EH (cell line): ENCODE data around the gene SLC41A3.

Source experiments
- DNase-seq: peaks from one replicate; pipeline ENCODE4 v3.0.0-alpha.2; 2015; ENCODE audit warnings: low read depth

Gene SLC41A3

DNA sequence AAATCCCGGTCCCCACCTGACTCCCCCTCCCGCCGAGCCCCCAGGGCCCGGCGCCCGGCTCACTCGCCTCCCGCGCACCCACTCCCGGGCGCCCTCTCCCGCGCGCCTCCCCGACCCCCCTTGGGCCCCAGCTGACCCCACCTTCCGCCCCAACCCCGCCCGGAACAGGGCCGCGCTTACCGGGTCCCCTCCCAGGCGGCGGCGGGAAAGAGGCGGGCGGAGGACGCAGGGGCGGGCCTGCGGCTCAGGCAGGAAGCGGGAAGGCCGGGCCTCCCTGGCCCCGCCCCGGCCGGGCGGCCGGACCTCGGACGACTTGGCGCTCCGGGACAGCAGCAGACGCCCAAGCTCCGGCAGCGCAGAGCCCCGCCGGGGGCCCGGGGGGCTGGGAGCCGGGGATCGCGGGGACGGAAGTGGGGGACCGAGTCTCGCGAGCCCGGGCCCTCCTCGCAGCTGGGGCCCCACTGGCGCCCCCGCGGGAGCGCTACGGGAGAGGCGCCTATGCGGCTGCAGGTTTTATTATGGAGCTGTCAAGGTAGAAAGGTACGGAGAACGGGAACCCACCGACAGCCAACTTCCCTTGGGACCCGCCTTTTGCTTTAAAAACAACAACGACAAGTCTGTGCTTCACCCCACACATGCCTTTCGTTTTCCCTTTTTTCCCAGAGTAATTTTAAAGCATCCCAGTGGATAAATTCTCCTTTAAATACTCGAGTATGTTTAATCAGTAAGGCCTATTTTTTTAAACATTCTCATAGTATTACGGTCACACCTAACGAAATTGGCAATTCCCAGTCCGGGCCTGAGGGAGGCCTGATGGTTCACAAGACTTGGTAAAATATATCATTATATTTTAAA, at the start of gene SLC41A3:
TSS of gene SLC41A3 (minus strand) at position 212 of the 855 bp plus-strand sequence. CDS start 15,905 bp downstream, outside the sequence.
- peak; percentile 83 for DNase-seq

DNA sequence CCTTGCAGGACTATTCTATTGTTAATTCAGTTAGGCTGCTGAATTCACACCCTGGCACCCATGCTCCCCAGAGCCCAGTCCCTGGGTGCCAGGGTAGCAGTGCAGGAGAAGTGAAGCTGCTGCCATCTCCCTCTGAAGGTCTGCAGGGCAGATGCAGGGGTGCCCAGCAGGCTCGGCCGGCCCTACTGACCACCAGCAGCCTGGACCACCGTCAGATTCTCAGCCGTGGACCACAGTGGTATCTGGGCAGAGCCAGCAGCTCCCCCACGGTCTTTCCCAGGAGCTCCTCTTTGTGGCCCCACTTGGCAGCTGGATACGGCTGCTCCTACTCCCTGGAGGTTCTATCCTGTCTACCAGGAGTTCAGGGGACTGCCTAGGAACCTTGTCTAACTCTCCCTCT, 49.7 kb upstream of the SLC41A3 start:
- no peak for DNase-seq

DNA sequence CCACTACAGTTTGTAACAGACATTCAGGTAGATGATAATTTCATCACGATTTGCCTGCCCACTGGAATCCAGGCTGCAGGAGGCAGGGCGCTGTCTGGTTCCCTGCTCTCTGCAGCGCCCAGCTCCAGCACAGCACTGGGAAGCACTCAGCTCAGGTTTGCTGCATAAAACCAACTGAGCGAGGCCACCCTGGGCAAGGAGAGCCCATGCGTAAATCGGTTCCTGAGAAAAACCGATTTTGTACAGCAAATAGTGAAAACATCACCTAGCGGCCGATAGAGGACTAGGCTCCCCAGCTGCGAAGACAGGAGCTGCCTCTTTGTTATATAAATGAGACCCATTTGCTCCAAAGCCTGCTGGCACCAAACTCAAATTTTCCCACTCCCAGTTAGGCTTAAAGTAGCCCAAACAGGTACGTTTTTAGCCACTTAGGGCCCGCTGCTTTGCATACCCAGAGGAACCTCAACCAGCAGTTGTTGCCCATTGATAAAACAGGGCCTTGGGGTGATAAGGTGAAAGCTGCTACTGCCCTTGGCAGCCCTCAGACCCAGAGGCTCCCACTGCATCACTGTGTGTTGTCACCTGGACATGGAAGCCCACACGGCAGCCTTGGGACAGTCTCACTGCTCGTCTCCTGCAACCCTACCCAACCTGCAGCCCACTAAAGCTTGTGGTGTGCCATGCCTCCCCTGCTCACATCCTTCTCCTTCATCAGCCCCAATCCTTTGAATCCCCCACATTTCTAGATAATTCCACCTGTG, 49.0 kb upstream of the SLC41A3 start:
- DNase-seq: peak; percentile 10

DNA sequence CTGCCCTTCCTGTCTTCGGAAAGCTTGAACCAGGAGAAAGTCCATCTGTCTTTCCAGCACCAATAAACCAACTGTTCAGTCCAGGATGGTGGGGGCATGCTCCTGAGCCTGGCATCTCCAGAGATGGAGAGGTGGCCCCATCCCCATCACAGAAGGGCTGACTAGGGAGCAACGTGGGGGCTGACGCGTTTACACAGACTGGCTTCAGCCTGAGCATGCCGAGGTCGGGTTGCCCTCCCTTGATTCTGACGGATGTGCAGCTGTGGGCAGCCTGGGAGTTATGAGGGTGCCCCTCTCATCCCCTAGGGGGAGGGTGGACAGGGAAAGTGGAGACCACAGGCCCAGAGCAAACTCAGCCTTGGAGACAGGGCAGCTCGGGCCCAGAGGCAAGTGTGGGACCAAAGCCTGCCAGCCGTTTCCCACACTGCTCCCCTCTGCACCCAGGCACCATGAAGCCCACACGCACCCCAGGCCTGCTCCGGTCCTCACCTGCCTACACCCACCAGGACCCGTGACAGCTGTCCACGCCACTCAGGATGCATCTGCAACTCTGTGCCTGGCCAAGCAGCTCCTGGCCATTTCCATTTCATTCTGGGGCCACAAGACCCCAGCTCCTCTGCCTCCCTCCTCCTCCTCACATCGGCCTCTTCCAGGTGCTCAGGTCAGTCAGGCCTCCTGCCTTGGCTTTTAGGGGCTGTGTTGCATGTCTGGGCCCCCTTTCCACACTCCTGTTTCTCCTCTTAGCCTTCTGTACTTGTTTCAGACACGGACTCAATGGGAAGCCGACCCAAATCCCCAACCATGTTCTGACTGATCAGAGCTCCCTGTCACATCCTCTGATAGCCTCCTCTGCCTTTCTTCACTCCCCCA, 48.2 kb upstream of the SLC41A3 start:
- DNase-seq: no peak

DNA sequence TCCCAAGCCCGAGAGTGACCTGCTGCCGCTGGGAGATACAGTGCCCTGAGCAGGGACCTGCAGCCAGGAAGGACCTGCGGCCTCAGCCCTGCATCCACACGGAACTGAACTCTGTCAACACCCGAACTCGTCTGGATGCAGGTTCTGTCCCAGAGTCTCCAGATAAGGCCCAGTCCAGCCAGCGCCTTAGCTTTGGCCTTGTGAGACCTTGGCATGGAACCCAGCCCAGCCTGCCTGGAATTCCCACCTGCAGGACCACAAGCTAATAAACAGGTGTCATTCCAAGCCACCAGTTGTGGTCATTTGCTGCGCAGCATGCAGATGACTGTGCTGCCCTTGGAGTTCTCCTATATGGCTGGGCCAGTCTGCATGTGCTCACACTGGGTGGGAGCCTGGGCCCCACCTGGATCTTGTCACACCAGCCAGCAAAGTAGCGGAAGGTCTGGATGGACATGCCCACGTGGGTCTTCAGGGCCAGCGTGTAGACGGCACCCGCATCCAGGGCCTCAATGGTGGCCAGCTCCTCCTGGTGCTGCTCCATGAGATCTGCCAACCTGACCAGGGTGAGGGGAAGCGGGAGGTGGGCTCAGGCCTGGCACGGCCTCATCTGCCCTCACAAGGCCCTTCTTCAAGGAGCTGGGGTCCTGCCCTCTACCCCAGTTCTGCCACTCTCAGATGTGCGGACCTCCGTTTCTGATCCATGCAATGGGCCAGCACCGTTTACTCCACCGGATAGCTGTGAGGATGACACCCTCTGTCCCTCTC, 47.2 kb upstream of the SLC41A3 start:
- DNase-seq: no peak

DNA sequence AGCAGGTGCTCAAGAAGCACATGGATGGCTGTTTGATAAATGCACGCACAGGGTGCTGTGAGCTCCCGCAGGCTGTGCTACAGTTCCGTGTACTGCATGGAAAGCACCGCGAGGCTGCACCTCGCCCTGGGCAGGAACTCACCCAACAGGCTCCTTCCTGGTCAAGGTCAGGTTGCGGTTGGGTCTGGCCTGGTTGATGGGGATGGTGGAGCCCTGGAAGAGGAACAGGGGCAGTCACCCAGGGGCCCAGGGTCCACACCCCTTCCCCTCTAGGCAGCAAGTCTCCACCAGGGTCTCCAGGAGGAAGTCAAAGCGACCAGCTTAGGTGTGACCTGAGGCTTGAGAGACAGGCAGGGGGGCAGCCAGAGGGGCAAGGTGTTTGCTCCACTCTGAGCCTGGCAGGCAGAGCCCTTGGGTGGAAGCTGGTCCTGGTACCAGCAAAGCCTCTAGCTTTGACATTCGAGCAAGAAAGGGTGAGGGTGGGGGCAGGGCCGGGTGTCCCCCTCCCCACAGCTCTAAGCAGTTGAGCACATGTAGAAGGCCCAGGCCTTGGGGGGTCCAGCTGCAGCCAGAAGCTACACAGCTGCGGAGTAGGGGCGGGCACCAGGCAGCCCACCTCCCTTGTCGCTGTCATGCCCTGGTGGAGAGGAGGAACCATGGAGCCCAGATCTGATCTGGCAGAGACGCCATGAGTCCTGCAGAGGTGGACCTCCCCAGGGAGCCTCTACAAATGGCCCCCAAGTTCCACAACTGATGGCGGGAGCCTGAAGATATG, 46.3 kb upstream of the SLC41A3 start:
- DNase-seq: no peak

DNA sequence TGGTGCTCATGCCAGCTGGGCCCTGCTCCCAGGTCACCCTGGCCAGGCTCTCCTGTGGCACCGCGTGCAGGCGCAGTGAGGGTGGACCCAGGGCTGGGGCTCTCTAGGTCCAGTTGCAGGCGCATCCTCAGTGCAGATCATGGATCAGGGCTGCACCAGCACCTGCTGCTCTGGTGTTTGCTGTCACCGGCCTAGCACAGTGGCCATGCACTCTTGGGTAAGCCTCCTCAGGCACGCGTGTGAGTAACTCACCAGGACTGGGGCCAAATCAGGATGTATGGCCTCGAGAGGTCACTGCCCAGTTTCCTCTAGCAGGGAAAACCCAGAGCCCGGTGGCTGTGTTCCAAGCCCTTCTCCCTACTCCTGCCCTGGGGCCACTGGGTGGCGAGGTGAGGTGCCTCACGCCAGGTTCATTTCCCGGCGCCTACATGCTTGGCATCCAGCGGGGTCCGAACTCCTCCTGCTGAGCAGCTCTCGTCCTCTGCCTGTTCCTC, 45.5 kb upstream of the SLC41A3 start:
- DNase-seq: peak; percentile 33

DNA sequence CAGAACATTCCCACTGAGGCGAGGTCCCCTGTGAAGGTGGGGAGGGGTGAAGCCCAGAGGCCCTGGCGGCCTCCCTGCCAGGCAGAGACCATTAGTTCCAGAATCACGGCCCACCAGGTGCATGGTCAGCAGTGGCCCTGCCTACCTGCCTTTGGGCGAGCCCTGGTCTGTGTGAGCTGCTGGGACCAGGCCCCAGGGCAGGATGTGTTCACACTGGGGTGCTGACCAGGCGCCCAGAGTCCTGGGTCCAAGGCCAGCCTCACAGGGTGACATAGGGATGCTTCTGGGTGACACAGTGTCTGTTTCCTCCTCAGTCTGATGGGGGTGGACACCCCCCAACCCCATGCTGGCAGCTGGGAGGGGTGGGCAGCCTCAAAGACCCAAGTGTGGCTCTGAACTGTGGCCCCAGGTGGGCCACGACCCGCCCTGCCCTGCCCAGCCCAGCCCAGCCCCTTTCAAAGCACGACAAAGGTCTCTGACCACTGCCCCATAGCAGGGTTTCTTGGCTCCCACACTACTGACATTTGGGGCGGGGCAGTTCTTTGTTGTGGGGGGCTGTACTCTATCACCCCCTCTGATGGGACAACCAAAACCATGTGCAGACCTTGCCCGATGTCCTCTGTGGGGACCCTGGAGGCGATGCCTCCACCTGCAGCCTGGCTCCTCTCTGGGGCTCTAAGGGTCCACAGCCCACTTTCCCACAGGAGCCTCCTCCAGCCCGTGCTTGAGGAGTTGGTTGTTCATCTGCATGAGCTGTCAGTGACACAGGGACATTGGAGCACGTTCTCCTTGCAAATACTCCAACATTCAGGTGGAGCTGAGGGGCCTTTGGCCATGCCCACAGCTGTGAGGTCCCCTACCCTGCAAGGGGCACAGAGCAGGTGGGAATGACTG, 44.8 kb upstream of the SLC41A3 start:
- no peak for DNase-seq

DNA sequence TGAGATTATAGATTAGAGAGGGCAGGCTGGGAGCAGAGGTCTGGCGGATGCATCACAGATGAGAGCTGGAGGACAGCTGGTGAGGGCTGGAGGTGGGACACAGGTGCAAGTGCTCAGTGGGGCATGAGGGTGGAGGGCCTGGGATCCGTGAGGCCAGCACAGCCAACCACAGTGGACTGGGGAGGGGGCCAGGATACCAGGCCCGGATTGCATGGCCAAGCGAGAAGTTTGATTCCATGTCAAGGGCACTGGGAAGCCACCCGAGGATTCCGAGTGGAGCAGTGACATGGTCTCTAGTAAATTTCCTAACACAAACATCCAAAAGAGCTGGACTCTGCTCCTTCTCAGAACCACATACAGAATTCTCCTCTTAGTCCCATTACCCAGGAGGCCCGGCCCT, 44.0 kb upstream of the SLC41A3 start:
- DNase-seq: no peak

DNA sequence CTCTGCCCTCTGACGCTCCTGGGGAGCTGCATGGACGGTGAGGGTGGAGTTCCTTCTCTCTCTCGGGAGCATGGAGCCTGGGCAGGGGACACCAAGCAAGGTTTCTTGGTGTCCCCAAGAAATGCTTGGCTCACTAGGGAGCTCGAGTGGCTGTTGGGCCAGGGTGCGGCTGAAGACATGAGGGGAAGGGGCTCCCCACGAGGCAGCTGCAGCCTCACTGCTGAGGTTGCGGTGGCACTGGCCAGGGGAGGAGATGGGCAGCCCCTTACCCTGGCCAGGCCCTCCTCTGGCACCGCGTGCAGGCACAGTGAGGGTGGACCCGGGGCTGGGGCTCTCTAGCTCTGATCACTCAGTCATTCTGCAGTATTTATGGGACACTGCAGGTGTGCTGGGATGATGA, 43.5 kb upstream of the SLC41A3 start:
- no peak for DNase-seq

DNA sequence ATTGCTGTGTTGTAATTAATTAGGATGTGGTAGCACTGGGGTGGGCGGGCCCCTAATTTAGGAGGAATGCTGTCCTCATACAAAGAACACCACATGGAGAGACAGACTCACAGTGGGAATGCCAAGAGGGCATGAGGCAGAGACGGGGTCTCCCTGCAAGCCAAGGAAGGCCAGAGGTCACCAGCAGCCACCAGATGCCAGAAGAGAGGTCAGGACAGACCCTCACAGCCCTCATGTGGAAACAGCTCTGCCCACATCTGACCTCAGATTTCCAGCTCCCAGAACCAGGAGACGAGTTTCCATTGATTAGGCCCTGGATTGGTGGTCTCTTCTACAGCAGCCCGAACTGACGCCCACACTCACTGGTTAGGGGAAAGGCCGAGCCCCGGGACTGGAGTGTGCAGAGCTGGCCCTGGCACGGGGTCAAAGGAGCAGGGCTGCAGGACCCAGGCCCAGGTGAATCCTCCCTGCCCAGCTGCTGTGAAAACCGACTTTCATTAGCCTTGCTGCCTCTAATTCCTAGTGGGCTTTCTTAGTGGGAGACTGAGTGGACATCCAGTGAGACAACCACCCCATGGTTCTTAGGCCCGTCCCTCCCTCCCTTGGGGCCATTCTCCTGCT, 43.0 kb upstream of the SLC41A3 start:
- DNase-seq: no peak

DNA sequence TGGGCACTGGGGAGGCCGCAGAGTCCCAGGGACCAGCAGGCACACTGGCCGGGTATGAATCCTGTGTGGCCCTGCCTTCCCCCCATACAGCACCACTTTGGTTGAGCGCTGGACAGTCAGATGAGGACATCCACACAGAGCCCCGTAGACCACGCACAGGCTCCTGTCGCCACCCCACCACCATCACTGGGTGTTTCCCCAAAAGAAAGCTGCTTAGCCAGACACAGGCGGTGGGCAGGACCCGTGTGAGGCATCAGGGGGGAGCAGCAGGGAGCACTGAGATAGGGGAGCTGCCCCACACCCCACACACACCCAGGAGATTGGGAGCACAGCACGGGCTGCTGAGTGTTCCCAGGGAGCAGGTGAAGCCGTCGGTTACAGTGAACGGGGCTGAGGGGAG, 42.4 kb upstream of the SLC41A3 start:
- no peak for DNase-seq

DNA sequence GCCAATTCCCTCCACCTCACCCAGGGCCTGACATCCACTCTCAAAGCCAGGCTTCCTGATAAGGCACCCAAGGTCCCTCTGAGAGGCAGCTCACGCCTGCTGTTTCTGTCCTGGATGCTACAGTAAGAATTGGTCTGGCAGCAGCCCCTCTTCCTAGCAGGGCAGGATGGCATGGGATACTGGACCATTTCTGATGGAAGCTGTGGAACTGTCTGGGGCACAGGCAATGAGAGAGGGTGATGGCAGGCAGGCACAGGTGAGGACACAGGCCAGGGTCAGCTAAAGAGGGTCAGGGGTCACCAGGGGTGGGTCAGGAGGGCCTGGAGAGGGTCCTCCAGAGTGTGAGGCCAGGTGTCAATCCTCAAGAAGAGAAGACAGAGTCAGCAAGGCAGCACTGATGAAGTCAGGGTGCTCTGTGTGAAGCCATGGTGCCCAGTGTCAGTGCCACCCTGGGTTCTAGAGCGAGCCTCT, 41.9 kb upstream of the SLC41A3 start:
- DNase-seq: no peak

DNA sequence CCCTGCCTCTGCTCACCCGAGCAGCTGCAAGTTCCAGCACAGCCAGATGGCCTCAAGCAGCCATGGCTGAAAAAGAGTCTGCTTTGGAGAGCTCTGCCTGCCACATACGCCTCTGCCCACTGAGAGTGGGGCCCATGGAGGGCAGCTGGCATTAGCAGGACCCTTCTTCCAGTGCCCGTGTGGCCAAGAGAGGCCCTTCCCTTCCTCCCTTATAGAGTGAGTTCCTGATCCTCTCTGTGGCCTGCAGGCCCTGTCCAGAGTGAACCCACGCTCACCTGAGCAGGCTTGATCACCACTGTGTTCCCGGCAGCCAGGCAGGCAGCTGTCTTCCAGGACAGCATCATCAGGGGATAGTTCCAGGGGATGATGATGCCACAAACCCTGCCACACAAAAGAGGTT, 41.4 kb upstream of the SLC41A3 start:
- no peak for DNase-seq

DNA sequence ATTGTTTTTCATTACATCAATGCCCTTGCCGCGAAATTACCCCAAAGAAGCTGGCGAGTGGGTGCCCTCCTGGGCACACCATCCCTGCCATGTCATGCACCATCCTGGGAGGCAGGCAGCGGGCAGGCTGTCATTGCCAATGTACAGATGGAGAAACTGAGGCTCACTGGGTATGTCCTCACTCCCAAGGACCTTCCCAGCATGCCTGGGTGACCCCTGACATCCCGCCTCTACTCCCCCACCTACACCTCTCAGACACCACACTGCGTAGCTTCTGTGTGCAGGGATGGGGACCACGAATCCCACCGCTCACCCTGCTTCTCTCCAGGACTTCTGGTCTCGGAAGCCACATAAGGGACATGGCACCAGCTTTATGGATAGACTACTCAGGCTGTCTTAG, 41.0 kb upstream of the SLC41A3 start:
- no peak for DNase-seq

DNA sequence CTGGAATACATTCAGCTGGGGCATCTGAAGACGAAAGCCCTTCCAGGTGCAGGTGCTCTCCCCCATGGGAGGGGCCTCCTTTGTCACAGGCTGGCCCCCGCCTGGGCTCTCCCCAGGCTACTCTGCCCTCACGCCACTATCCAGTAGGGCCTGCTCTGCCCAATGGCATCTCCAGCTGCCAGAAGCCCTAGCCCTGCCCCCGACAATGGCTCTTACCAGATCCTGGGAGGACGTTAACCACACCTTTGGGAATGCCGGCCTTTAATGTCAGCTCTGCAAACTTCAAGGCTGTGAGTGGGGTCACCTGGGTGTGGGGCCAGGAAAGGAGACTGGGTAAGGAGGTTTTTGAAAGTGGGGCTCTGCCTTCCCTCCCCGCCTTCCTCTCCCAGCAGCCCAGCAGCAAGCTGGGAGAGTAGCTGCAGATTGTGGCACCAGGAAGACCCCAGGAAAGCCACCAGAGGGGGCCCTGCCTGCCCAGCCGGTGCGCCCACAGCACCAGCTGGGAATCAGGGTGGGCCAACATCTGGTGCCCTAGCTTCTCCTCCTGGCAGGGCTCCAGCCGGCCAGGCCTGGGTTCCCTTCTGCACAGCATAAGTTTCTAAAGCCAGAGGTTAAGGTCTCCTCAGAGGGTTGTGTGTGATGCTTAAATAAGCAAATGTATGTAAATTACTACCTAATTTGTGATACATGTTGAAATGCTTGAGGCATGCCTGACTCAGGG, 40.4 kb upstream of the SLC41A3 start:
- no peak for DNase-seq

DNA sequence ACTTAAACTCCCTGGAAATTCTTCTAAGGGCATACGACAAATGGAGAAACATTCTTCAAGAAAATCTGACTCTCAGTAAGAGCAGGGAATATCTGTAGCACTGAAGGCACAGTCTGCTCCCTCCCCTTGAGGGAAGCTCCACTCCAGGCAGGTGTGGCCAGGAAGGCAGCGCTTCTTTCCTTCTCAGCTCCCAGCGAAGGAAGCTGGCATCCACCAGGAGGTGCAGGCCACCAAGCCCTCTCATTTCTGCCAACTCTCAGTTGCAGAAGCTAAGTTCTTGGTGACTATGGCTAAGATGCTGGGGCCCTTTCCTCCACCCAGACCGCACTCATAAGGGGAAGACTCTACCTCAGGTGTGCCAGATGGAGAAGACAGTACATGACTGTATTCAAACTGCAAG, 37.7 kb upstream of the SLC41A3 start:
- no peak for DNase-seq

DNA sequence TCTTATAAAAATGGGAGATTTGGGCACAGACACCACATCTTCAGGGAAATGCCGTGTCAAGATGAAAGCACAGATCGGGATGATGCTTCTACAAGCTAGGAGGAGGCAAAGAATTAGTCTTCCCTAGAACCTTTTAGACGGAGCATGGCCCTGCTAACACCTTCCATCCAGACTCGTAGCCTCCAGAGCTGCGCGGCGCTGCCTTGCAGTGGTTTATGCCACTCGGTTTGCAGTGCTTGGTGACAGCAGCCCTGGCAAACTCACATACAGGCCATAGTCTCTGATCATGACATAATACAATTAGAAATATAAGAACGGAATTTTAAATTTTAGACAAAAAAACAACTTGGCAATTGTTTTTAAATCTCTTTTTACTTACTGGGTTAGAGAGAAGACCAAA, 37.1 kb upstream of the SLC41A3 start:
- DNase-seq: no peak
